Liver (tissue), 3 donors: Measurements from ENCODE around the gene ITGA7.

ENCODE experiments used
- ATF3 ChIP-seq: IDR thresholded peaks from 2 replicates; pipeline ENCODE4 v1.6.1; 2016; ENCODE audit warnings: antibody characterized with exemption
- CTCF ChIP-seq: fragments of 150-350 bp; IDR thresholded peaks from 2 replicates; pipeline ENCODE4 v1.5.1; 2017; ENCODE audit warnings: improper control_type of control experiment, low read depth, low read length; ENCODE audit not compliant: missing input control
- EGR1 ChIP-seq, 2 donors: IDR thresholded peaks; 2 replicates each; pipeline ENCODE4 v1.6.1; 2016 to 2018; ENCODE audit warnings: antibody characterized with exemption in 2 of 2, low read depth in 2 of 2
- GABPA ChIP-seq, 2 donors: IDR thresholded peaks in 1 of 2; conservative IDR thresholded peaks in 1 of 2; 2 replicates each; pipeline ENCODE4 v1.6.1; 2016; ENCODE audit warnings: antibody characterized with exemption in 2 of 2, mild to moderate bottlenecking in 1 of 2, moderate library complexity in 1 of 2
- HNF4A ChIP-seq, 2 donors: conservative IDR thresholded peaks; 2 replicates each; pipeline ENCODE4 v1.6.1; 2016; ENCODE audit warnings: antibody characterized with exemption in 2 of 2, mild to moderate bottlenecking in 2 of 2
- JUND ChIP-seq, 2 donors: IDR thresholded peaks; 2 replicates each; pipeline ENCODE4 v1.6.1; 2016; ENCODE audit warnings: antibody characterized with exemption in 2 of 2
- RAD21 ChIP-seq, 2 donors: IDR thresholded peaks; 2 replicates each; pipeline ENCODE4 v1.6.1; 2016; ENCODE audit warnings: antibody characterized with exemption in 2 of 2, mild to moderate bottlenecking in 2 of 2
- RXRA ChIP-seq, 2 donors: IDR thresholded peaks; 2 replicates each; pipeline ENCODE4 v1.6.1; 2017 to 2018; ENCODE audit warnings: antibody characterized with exemption in 2 of 2, mild to moderate bottlenecking in 1 of 2
- SP1 ChIP-seq: IDR thresholded peaks from 2 replicates; pipeline ENCODE4 v1.6.1; 2018; ENCODE audit warnings: antibody characterized with exemption, mild to moderate bottlenecking
- TAF1 ChIP-seq: conservative IDR thresholded peaks from 2 replicates; pipeline ENCODE4 v1.6.1; 2016; ENCODE audit warnings: antibody characterized with exemption, mild to moderate bottlenecking
- YY1 ChIP-seq: IDR thresholded peaks from 2 replicates; pipeline ENCODE4 v1.6.1; 2016; ENCODE audit warnings: antibody characterized with exemption, mild to moderate bottlenecking
- TF ChIP-seq, protein P1 (sequence below): IDR thresholded peaks from 2 replicates; pipeline ENCODE4 v1.6.1; 2016; ENCODE audit warnings: antibody characterized with exemption, mild to moderate bottlenecking
- TF ChIP-seq, protein P2 (sequence below): IDR thresholded peaks from 2 replicates; pipeline ENCODE4 v1.6.1; 2016; ENCODE audit warnings: antibody characterized with exemption
- TF ChIP-seq, protein P3 (sequence below): IDR thresholded peaks from 2 replicates; pipeline ENCODE4 v1.6.1; 2016; ENCODE audit warnings: antibody characterized with exemption
- donor health status: healthy.
- donor health status: healthy.

DNA sequence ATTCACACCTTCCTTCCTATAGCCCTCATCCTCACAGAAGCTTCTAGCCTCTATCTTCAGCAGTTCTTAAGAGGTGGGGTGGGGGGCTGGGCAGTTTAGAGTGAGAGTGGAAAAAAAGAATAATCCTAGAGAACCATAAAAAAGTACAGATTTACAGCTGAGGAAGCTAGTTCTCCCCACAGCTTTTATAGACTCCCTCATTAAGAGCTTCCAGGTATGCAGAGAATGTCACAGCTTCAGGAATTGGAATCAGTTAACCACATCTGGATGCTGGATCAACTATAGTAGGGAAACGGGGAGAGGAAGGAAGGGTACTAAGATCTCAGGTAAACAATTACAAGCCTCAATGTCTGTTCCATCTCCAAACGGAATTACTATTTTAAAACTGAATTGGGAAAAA lies 47.5 kb upstream of the ITGA7 start:
- TF ChIP-seq ATF3 (no peak), CTCF (no peak), HNF4A (conservative IDR thresholded peaks at IDR 0.05) (no peak), YY1 (no peak), SP1 (no peak), RAD21 (IDR thresholded peaks at IDR 0.05) (no peak), EGR1 (IDR thresholded peaks at IDR 0.05; ENCODE audit: low read depth in 2 of 2) (no peak), TAF1 (no peak), GABPA (IDR thresholded peaks at IDR 0.05 in 1 of 2, conservative IDR thresholded peaks at IDR 0.05 in 1 of 2) (no peak), JUND (IDR thresholded peaks at IDR 0.05) (no peak), RXRA (IDR thresholded peaks at IDR 0.05) (no peak)
- TF ChIP-seq, protein P1, sequence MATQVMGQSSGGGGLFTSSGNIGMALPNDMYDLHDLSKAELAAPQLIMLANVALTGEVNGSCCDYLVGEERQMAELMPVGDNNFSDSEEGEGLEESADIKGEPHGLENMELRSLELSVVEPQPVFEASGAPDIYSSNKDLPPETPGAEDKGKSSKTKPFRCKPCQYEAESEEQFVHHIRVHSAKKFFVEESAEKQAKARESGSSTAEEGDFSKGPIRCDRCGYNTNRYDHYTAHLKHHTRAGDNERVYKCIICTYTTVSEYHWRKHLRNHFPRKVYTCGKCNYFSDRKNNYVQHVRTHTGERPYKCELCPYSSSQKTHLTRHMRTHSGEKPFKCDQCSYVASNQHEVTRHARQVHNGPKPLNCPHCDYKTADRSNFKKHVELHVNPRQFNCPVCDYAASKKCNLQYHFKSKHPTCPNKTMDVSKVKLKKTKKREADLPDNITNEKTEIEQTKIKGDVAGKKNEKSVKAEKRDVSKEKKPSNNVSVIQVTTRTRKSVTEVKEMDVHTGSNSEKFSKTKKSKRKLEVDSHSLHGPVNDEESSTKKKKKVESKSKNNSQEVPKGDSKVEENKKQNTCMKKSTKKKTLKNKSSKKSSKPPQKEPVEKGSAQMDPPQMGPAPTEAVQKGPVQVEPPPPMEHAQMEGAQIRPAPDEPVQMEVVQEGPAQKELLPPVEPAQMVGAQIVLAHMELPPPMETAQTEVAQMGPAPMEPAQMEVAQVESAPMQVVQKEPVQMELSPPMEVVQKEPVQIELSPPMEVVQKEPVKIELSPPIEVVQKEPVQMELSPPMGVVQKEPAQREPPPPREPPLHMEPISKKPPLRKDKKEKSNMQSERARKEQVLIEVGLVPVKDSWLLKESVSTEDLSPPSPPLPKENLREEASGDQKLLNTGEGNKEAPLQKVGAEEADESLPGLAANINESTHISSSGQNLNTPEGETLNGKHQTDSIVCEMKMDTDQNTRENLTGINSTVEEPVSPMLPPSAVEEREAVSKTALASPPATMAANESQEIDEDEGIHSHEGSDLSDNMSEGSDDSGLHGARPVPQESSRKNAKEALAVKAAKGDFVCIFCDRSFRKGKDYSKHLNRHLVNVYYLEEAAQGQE = no peak
- TF ChIP-seq, protein P2, sequence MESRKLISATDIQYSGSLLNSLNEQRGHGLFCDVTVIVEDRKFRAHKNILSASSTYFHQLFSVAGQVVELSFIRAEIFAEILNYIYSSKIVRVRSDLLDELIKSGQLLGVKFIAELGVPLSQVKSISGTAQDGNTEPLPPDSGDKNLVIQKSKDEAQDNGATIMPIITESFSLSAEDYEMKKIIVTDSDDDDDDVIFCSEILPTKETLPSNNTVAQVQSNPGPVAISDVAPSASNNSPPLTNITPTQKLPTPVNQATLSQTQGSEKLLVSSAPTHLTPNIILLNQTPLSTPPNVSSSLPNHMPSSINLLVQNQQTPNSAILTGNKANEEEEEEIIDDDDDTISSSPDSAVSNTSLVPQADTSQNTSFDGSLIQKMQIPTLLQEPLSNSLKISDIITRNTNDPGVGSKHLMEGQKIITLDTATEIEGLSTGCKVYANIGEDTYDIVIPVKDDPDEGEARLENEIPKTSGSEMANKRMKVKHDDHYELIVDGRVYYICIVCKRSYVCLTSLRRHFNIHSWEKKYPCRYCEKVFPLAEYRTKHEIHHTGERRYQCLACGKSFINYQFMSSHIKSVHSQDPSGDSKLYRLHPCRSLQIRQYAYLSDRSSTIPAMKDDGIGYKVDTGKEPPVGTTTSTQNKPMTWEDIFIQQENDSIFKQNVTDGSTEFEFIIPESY = no peak
- TF ChIP-seq, protein P3, sequence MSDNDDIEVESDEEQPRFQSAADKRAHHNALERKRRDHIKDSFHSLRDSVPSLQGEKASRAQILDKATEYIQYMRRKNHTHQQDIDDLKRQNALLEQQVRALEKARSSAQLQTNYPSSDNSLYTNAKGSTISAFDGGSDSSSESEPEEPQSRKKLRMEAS = no peak
